ENCODE measurements around the gene EHBP1.

DNA sequence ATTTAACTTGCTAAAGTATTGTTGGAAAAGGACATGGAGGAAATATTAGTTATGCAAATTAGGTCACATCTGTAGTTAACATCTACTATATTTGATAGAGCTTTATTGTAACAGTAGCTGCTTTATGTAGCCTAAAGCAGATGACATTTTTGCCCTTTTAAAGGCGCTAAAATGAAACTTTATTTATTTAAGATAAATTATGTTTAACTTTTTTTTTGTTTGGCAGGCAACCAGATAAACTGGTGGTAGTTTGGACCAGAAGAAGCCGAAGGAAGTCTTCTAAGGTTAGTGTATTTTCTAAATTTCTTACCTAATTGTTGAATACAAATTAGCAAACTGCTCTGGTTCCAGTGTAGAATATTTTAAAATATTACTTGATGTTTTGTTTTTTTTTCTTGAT lies 41.7 kb downstream of the EHBP1 start:
- TF ChIP-seq, protein P1, sequence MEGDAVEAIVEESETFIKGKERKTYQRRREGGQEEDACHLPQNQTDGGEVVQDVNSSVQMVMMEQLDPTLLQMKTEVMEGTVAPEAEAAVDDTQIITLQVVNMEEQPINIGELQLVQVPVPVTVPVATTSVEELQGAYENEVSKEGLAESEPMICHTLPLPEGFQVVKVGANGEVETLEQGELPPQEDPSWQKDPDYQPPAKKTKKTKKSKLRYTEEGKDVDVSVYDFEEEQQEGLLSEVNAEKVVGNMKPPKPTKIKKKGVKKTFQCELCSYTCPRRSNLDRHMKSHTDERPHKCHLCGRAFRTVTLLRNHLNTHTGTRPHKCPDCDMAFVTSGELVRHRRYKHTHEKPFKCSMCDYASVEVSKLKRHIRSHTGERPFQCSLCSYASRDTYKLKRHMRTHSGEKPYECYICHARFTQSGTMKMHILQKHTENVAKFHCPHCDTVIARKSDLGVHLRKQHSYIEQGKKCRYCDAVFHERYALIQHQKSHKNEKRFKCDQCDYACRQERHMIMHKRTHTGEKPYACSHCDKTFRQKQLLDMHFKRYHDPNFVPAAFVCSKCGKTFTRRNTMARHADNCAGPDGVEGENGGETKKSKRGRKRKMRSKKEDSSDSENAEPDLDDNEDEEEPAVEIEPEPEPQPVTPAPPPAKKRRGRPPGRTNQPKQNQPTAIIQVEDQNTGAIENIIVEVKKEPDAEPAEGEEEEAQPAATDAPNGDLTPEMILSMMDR (conservative IDR thresholded peaks at IDR 0.05; ENCODE audit: low read depth, low read length), result no peak
- TF ChIP-seq EZH2 (IDR thresholded peaks at IDR 0.05; ENCODE audit: borderline replicate concordance, low read depth, low read length, poor library complexity, severe bottlenecking), result no peak
